ENCODE measurements around the gene DDX1.
A peak's percentile ranks its signal among the peaks of the same experiment; 100 is the strongest.
"Not testable (repeated sequence)": the region's sequence is repeated elsewhere in the genome, so short reads cannot be mapped to it uniquely, and the experiment has no call there.

The DDX1 gene

GRCh38 chr2:15591692-15592463 is at the start of gene DDX1:
DDX1 (plus strand) TSS chr2:15591868; CDS start chr2:15591934, 66 bp downstream.
- DNase-seq: peak; percentile 86

GRCh38 chr2:15542269-15542668 is 49.4 kb upstream of the DDX1 start:
- DNase-seq: not testable (repeated sequence)

- no peak for DNase-seq
Measured at GRCh38 chr2:15543053-15543452, 48.6 kb upstream of the DDX1 start.

- no peak for DNase-seq
Measured at GRCh38 chr2:15543541-15543940, 48.1 kb upstream of the DDX1 start.

- no peak for DNase-seq
Measured at GRCh38 chr2:15544227-15544626, 47.4 kb upstream of the DDX1 start.

- no peak for DNase-seq
Measured at GRCh38 chr2:15546297-15547098, 45.2 kb upstream of the DDX1 start.

GRCh38 chr2:15547115-15547876 is 44.4 kb upstream of the DDX1 start:
- DNase-seq: no peak

- no peak for DNase-seq
Measured at GRCh38 chr2:15548974-15549373, 42.7 kb upstream of the DDX1 start.

GRCh38 chr2:15553519-15553918 is 38.1 kb upstream of the DDX1 start:
- DNase-seq: no peak

GRCh38 chr2:15553951-15554350 is 37.7 kb upstream of the DDX1 start:
- DNase-seq: no peak

- DNase-seq: no peak
Measured at GRCh38 chr2:15554525-15555218, 37.0 kb upstream of the DDX1 start.

GRCh38 chr2:15555760-15556193 is 35.9 kb upstream of the DDX1 start:
- DNase-seq: no peak

GRCh38 chr2:15556311-15556930 is 35.2 kb upstream of the DDX1 start:
- no peak for DNase-seq

- DNase-seq: no peak
Measured at GRCh38 chr2:15557887-15558311, 33.8 kb upstream of the DDX1 start.

- no peak for DNase-seq
Measured at GRCh38 chr2:15559379-15560139, 32.1 kb upstream of the DDX1 start.

GRCh38 chr2:15560140-15560987 is 31.3 kb upstream of the DDX1 start:
- no peak for DNase-seq

GRCh38 chr2:15560988-15561573 is 30.6 kb upstream of the DDX1 start, which contains the start of gene NBAS:
NBAS (minus strand) TSS chr2:15561334; CDS start chr2:15561304, 30 bp downstream.
- DNase-seq: peak; percentile 78

- DNase-seq: peak; percentile 37
Measured at GRCh38 chr2:15561574-15562344, 29.9 kb upstream of the DDX1 start.

Data from stimulated activated CD4-positive, alpha-beta T cell treated with anti-CD3 and anti-CD28 coated beads, Interleukin-4, amount 100 ng/mL, for 1 hour (primary cell).